Subcutaneous adipose tissue (tissue), 4 donors: ENCODE results near the gene STX5. TPM values are rescaled to one million over a fixed set of nuclear protein-coding genes. Genes with fewer than 3 reads are reported as not detected.

Experiments
- total RNA-seq, 4 donors: library from RNA; depleted of rRNA; stranded (reverse); fragments of >200 nt; gene quantifications; one replicate each; pipeline ENCODE4 v1.1.0, GENCODE V29; 2016
- TF ChIP-seq, protein P1 (sequence below): fragments of 450-650 bp; IDR thresholded peaks from one replicate; pipeline ENCODE4 v1.5.1; 2016; ENCODE audit warnings: low read depth, mild to moderate bottlenecking, control low read depth, antibody characterized with exemption, moderate library complexity

The STX5 gene
- total RNA-seq, 4 donors from 2014 or later = 21.2 to 38.8 (median 29.9) TPM

DNA sequence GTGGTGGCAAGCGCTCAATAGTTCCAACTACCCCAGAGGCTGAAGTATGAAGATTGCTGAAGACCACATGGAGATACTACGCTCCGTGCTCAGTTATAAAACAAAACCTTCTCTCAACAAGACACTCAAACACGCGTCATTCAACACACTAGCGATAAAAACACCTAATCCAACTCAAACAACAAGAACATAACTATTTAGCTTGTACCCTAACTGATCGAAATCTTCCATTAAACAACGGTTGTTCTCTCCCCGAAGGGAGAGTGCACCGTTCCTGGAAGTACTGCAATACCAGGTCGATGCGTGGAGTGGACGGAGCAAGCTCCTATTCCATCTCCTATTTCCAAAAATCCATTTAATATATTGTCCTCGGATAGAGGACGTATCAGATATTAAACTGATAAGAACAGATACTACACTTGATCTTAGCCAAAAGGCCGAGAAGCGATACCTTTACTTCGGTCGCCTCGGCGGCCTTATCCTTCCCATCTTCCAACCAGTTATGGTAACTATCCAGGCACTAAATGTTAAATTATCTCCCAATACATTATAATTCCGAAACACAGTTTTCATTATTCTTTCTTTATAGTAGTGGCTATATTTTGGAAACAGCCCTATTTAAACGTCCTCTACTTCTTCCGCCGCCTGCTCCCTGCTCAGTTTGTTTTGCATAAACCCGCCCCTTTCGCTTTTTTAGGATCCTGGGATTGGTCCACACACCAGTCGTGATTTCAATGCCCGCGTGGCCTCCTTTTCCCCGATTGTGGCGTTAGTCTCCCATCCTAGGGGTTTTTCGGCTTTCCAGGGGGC lies 9.7 kb upstream of the STX5 start:
- TF ChIP-seq, protein P1, sequence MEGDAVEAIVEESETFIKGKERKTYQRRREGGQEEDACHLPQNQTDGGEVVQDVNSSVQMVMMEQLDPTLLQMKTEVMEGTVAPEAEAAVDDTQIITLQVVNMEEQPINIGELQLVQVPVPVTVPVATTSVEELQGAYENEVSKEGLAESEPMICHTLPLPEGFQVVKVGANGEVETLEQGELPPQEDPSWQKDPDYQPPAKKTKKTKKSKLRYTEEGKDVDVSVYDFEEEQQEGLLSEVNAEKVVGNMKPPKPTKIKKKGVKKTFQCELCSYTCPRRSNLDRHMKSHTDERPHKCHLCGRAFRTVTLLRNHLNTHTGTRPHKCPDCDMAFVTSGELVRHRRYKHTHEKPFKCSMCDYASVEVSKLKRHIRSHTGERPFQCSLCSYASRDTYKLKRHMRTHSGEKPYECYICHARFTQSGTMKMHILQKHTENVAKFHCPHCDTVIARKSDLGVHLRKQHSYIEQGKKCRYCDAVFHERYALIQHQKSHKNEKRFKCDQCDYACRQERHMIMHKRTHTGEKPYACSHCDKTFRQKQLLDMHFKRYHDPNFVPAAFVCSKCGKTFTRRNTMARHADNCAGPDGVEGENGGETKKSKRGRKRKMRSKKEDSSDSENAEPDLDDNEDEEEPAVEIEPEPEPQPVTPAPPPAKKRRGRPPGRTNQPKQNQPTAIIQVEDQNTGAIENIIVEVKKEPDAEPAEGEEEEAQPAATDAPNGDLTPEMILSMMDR = no peak

GRCh38 chr11:62839050-62839945 lies 7.4 kb upstream of the STX5 start, which contains the start of gene WDR74:
WDR74 (minus strand) TSS chr11:62839590; CDS start chr11:62839570, 20 bp downstream.
- TF ChIP-seq, protein P1 = no peak

- TF ChIP-seq, protein P1 = no peak
Measured at GRCh38 chr11:62835336-62835735, 3.5 kb upstream of the STX5 start.

DNA sequence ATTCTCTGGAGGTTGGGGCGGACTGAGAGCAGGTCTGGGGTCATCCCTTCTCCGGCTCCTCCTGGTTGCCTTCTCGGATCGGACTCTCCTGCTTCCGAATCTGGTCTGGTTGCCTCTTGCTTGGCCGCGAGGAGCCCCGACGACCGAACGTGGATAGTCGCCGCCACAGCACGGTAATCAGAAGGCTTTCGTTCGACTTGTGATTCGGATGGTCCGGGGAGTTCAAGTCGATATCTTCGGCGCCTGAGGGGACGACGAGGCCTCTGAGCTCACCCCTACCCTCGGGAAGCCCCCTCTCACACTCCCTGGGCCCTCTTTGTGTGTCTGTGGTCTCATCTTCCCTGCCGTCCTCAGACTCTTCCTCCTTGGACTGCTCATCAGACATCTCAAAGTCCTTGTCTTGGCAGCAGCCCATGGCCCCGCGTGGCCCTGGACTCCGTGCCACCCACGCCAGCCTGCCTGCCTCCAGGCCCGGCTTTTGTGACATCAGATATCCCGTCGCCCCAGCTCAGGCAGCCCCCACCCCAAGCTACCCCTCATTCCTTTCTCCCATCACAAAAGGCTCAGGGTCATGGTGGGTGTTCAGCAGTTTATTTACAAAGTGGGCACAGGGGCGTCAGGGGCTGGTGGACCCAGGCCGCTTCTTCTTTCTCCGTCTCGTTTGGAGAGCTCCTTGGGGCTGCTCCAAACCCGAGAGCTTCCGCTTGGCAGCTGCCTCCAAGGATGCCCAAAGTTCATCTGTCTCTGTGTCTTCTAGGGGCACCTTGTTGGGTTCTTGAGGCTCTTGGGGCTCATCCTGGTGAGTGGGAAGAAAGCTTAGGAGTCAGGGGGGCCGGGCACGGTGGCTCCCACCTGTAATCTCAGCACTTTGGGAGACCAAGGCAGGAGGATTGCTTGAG lies 734 bp upstream of the STX5 start, which contains the start of gene TEX54:
TEX54 (minus strand) TSS at position 506 of the 899 bp plus-strand sequence.
- TF ChIP-seq, protein P1 = no peak

DNA sequence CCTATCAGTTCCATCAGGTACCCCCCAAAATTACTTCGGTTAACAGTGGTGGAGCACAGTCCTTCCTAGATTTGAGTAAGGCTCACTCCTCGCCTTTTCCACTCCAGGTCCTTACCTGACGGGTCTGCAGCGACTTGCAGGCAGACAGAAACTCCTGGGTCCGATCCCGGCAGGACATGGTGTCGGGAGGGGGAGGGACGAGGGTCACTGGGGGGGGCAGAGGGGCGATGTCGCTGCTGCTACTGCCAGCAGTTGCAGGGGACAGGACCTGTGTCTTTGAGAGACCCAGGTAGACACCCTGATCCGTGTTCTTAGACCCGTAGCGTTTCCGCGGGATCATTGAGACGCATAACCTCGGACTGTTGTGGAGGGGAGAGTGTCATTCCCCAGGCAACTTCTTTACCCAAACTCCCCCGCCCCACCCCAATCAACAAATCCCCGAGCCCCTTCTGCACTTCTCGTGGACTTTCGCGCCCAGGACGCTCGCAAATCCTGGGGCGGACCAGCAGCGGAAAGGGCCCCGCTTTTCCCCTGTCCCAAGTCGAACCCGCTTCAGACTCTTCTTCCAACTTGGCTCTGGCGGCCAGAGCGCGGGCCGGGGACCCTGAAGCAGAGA lies 839 bp downstream of the STX5 start:
- TF ChIP-seq, protein P1 = no peak

GRCh38 chr11:62823677-62824076 lies 8.2 kb downstream of the STX5 start:
- TF ChIP-seq, protein P1 = no peak
